Tibial artery (tissue), 4 donors: Measurements from ENCODE around the gene ARRDC1.

ENCODE experiments used
- DNase-seq, 2 donors: peaks; one replicate each; pipeline ENCODE4 v3.0.0-alpha.2; 2019
- H3K27ac ChIP-seq, 2 donors: fragments of 200-600 bp; sonication (generic) in 1 of 2; 1 replicate in 1 of 2; 2 replicates in 1 of 2; pipeline ENCODE4 v1.5.1; 2018 to 2019; ENCODE audit warnings: mild to moderate bottlenecking in 1 of 2
- H3K27me3 ChIP-seq, 2 donors: fragments of 200-600 bp; sonication (generic) in 1 of 2; one replicate each; pipeline versions ENCODE4 v1.5.1 to v1.6.0; 2016 to 2019
- H3K36me3 ChIP-seq, 3 donors: fragments of 200-600 bp; sonication (generic) in 2 of 3; one replicate each; pipeline ENCODE4 v1.5.1; 2016 to 2019; ENCODE audit warnings: mild to moderate bottlenecking in 2 of 3
- H3K4me1 ChIP-seq, 4 donors: fragments of 200-600 bp; sonication (generic) in 2 of 4; 1 replicate in 3 of 4; 2 replicates in 1 of 4; pipeline ENCODE4 v1.5.1; 2016 to 2019
- H3K4me3 ChIP-seq, 2 donors: fragments of 200-600 bp; sonication (generic) in 1 of 2; 1 replicate in 1 of 2; 2 replicates in 1 of 2; pipeline ENCODE4 v1.5.1; 2018 to 2019; ENCODE audit warnings: mild to moderate bottlenecking in 2 of 2
- H3K9me3 ChIP-seq, 3 donors: fragments of 200-600 bp; sonication (generic) in 1 of 3; one replicate each; pipeline ENCODE4 v1.5.1; 2016 to 2019
- intact Hi-C: fragments of 100-400 bp; cut with DNase I; formaldehyde crosslinking; loops from one replicate; pipeline ENCODE4 v1.15.0; 2023; ENCODE audit warnings: low total_unique reads
- TF ChIP-seq, protein P1 (sequence below), 2 experiments: fragments of 200-600 bp in 1 of 2; fragments of 450-650 bp in 1 of 2; IDR thresholded peaks; one replicate each; pipeline ENCODE4 v1.5.1; 2017 to 2019; ENCODE audit warnings: antibody characterized with exemption in 2 of 2, mild to moderate bottlenecking in 1 of 2, moderate library complexity in 1 of 2

The ARRDC1 gene

DNA sequence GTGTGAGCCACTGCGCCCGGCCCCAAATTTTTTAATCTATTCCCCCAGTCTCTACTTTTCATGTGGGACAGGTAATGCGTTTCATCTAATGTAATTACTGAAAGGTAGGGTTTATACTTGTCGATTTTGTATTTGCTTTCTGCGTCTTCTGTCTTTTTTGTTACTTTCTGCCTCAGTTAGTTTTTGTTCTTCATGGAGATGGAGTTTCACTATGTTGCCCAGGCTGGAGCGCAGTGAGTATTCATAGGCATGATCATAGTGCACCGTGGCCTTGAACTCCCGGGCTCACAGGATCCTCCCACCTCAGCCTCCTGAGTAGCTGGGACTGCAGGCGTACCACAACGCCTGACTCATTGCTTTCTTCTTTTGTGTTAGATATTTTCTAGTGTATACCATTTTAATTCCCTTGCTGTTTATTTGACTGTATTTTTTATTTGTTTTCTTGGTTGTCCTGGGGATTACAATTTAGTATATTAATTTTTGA, 36.7 kb downstream of the ARRDC1 start:
- TF ChIP-seq, protein P1, sequence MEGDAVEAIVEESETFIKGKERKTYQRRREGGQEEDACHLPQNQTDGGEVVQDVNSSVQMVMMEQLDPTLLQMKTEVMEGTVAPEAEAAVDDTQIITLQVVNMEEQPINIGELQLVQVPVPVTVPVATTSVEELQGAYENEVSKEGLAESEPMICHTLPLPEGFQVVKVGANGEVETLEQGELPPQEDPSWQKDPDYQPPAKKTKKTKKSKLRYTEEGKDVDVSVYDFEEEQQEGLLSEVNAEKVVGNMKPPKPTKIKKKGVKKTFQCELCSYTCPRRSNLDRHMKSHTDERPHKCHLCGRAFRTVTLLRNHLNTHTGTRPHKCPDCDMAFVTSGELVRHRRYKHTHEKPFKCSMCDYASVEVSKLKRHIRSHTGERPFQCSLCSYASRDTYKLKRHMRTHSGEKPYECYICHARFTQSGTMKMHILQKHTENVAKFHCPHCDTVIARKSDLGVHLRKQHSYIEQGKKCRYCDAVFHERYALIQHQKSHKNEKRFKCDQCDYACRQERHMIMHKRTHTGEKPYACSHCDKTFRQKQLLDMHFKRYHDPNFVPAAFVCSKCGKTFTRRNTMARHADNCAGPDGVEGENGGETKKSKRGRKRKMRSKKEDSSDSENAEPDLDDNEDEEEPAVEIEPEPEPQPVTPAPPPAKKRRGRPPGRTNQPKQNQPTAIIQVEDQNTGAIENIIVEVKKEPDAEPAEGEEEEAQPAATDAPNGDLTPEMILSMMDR (IDR thresholded peaks at IDR 0.05): no peak
- DNase-seq: peak in 1 of 2 donors; percentile 13
- Histone ChIP-seq H3K27ac (no peak overlapping the region), H3K9me3 (no peaks in the 10 kb centered on the region), H3K4me3 (no peak overlapping the region), H3K36me3 (peaks cover 0 to 17% (median 10%) of the 10 kb centered on the region in 3 donors), H3K4me1 (no peaks in the 10 kb centered on the region), H3K27me3 (no peaks in the 10 kb centered on the region)
- intact Hi-C loops: no loop called here

DNA sequence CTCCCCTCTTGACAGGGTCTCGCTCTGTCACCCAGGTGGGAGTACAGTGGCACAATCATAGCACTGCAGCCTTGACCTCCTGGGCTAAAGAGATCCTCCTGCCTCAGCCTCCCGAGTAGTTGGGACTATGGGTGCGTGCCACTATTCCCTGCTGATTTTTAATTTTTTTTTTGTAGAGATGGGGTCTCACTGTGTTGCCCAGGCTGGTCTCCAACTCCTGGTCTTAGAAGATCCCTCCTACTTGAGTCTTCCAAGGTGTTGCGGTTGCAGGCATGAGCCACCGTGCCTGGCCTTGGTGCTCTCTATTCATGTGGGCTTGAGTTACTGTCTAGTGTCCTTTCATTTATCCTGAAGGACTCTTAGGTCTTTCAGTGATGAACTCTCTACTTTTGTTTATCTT, 37.4 kb downstream of the ARRDC1 start:
- TF ChIP-seq, protein P1 (IDR thresholded peaks at IDR 0.05): no peak
- Histone ChIP-seq H3K27me3 (no peaks in the 10 kb centered on the region), H3K27ac (no peak overlapping the region), H3K4me3 (no peak overlapping the region), H3K36me3 (peaks cover 0 to 20% (median 10%) of the 10 kb centered on the region in 3 donors), H3K4me1 (no peaks in the 10 kb centered on the region), H3K9me3 (no peaks in the 10 kb centered on the region)
- intact Hi-C loops: no loop called here
- peak in 1 of 2 donors; percentile 3 for DNase-seq

DNA sequence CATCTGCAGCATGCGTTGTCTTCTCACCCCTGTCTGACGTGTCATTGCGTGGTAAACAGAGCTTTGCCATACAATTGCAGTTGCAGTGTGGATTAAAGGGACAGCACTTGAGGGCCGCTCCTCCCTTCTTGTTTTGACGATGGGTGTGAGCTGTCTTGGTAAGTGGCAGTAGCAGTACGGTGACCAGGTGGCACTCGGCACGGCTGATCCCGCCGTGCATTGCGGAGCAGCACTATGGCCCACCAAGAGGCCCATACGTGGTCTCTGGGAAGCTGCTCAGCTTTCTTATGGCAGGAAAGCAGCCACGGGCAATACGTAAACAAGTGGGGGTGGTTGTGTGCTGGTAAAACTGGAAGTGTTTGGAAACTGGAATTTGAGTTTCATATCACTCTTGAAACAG, 38.4 kb downstream of the ARRDC1 start:
- Histone ChIP-seq H3K36me3 (peaks cover 0 to 20% (median 10%) of the 10 kb centered on the region in 3 donors), H3K27ac (no peak overlapping the region), H3K4me1 (peaks cover 0 to 8% (median 0%) of the 10 kb centered on the region in 4 donors), H3K27me3 (no peaks in the 10 kb centered on the region), H3K9me3 (no peaks in the 10 kb centered on the region), H3K4me3 (no peak overlapping the region)
- TF ChIP-seq, protein P1 (IDR thresholded peaks at IDR 0.05): no peak
- intact Hi-C loops: no loop called here
- DNase-seq: peak in 1 of 2 donors; percentile 25

DNA sequence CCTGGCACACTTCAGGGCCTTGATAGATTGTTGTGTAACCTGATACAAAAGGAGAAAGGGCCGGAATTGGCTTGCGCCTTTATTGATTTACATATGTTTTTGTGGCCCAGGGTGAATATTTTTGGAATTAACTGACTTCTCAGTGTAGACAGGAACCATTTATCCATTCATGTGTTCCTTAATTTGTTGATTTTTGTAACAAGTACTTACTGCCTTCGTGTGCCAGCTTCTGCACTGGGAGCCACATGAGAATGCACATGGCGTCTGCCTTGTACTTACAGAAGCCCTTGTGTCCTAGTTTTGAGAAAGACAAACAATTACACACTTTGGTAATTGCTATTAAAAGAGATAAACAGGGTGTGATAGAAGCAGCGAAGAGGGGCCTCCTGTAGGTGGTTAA, 39.7 kb downstream of the ARRDC1 start:
- Histone ChIP-seq H3K36me3 (peaks cover 0 to 20% (median 10%) of the 10 kb centered on the region in 3 donors), H3K27ac (no peak overlapping the region), H3K4me1 (peaks cover 0 to 15% (median 0%) of the 10 kb centered on the region in 4 donors), H3K9me3 (no peaks in the 10 kb centered on the region), H3K27me3 (no peaks in the 10 kb centered on the region), H3K4me3 (no peak overlapping the region)
- DNase-seq: no peak
- intact Hi-C loops: no loop called here
- TF ChIP-seq, protein P1 (IDR thresholded peaks at IDR 0.05): no peak

DNA sequence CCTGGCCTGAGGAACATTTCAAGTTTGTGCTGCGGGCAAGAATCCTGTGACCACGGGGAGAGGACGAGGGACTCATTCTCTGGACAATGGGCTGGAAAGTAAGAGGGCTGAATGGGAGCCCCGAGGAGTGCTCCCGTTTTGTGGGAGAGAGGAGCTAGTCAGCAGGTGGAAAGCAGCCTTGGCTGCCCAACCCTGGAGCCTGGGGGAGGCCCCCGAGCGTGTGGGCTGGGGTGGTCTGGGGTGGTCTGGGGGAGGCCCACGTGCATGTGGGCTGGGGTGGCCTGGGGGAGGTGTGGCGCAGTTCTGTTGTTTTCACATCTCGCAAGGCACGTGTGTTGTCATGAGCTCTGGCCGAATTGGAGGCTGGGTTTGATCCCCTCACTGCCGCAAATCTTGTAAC, 40.9 kb downstream of the ARRDC1 start:
- H3K27ac ChIP-seq: no peak overlapping the region
- H3K36me3 ChIP-seq: peaks cover 0 to 24% (median 17%) of the 10 kb centered on the region in 3 donors
- intact Hi-C loops: no loop called here
- H3K9me3 ChIP-seq: no peaks in the 10 kb centered on the region
- peaks cover 0 to 15% (median 0%) of the 10 kb centered on the region in 4 donors for H3K4me1 ChIP-seq
- no peaks in the 10 kb centered on the region for H3K27me3 ChIP-seq
- peak in 1 of 2 donors; percentile 15 for DNase-seq
- H3K4me3 ChIP-seq: no peak overlapping the region
- TF ChIP-seq, protein P1 (IDR thresholded peaks at IDR 0.05): no peak
